IPS-11a (cell line): ENCODE measurements around the gene CRABP1.

Source experiments
- H3K4me3 ChIP-seq: one replicate; pipeline ENCODE4 v1.5.1; 2013; ENCODE audit warnings: low read depth, low read length, control low read depth

Gene CRABP1

GRCh38 chr15:78343276-78344060 is 3.3 kb downstream of the CRABP1 start:
- no peak overlapping the region for H3K4me3 ChIP-seq

- H3K4me3 ChIP-seq = no peak overlapping the region
Measured at GRCh38 chr15:78345396-78346125, 5.4 kb downstream of the CRABP1 start.

GRCh38 chr15:78347586-78348543 is 7.7 kb downstream of the CRABP1 start:
- H3K4me3 ChIP-seq = no peak overlapping the region

- no peak overlapping the region for H3K4me3 ChIP-seq
Measured at GRCh38 chr15:78350058-78350457, 9.9 kb downstream of the CRABP1 start.

- no peak overlapping the region for H3K4me3 ChIP-seq
Measured at GRCh38 chr15:78351539-78351938, 11.4 kb downstream of the CRABP1 start.

- no peak overlapping the region for H3K4me3 ChIP-seq
Measured at GRCh38 chr15:78353093-78353492, 12.9 kb downstream of the CRABP1 start.

GRCh38 chr15:78355177-78355576 is 15.0 kb downstream of the CRABP1 start:
- no peak overlapping the region for H3K4me3 ChIP-seq

- no peak overlapping the region for H3K4me3 ChIP-seq
Measured at GRCh38 chr15:78358102-78358870, 18.1 kb downstream of the CRABP1 start.

GRCh38 chr15:78359041-78359808 is 19.1 kb downstream of the CRABP1 start:
- no peak overlapping the region for H3K4me3 ChIP-seq

GRCh38 chr15:78360367-78360801 is 20.2 kb downstream of the CRABP1 start:
- no peak overlapping the region for H3K4me3 ChIP-seq

- no peak overlapping the region for H3K4me3 ChIP-seq
Measured at GRCh38 chr15:78360958-78361718, 21.0 kb downstream of the CRABP1 start.

GRCh38 chr15:78361771-78362506 is 21.8 kb downstream of the CRABP1 start:
- no peak overlapping the region for H3K4me3 ChIP-seq

- H3K4me3 ChIP-seq = no peak overlapping the region
Measured at GRCh38 chr15:78362716-78363380, 22.7 kb downstream of the CRABP1 start.

- no peak overlapping the region for H3K4me3 ChIP-seq
Measured at GRCh38 chr15:78363381-78363734, 23.2 kb downstream of the CRABP1 start.

- H3K4me3 ChIP-seq = no peak overlapping the region
Measured at GRCh38 chr15:78364233-78364632, 24.1 kb downstream of the CRABP1 start.

- no peak overlapping the region for H3K4me3 ChIP-seq
Measured at GRCh38 chr15:78365917-78366316, 25.8 kb downstream of the CRABP1 start.

GRCh38 chr15:78366342-78366741 is 26.2 kb downstream of the CRABP1 start:
- no peak overlapping the region for H3K4me3 ChIP-seq

- no peak overlapping the region for H3K4me3 ChIP-seq
Measured at GRCh38 chr15:78368651-78369050, 28.5 kb downstream of the CRABP1 start.
